K562 (cell line): ENCODE measurements around the gene LRRC41. TPM values are rescaled to one million over a fixed set of nuclear protein-coding genes. Genes with fewer than 3 reads are reported as not detected.

Experiments
- FOXM1 ChIP-seq, 2 experiments: fragments of 450-650 bp in 1 of 2; sonication (generic) in 1 of 2; formaldehyde crosslinking in 1 of 2; IDR thresholded peaks; 2 replicates each; pipeline versions ENCODE4 v1.6.1 to v1.9.0; 2017 to 2022; ENCODE audit warnings: low read depth in 2 of 2, mild to moderate bottlenecking in 2 of 2, missing genetic modification reagents in 1 of 2, moderate library complexity in 1 of 2
- GTF2E2 ChIP-seq: fragments of 200-800 bp; sonication (Bioruptor generic); IDR thresholded peaks from 2 replicates; pipeline ENCODE4 v1.6.1; 2016; ENCODE audit warnings: missing genetic modification characterization, missing compliant biosample characterization
- KAT8 ChIP-seq: fragments of 450-650 bp; IDR thresholded peaks from 2 replicates; pipeline ENCODE4 v1.6.1; 2016; ENCODE audit warnings: low read depth, mild to moderate bottlenecking
- KLF13 ChIP-seq: fragments of 450-650 bp; IDR thresholded peaks from 2 replicates; pipeline ENCODE4 v1.6.1; 2016; ENCODE audit warnings: missing genetic modification characterization, low read depth, mild to moderate bottlenecking, missing compliant biosample characterization, moderate library complexity, borderline replicate concordance
- MCM3 ChIP-seq: fragments of 450-650 bp; IDR thresholded peaks from 2 replicates; pipeline ENCODE4 v1.6.1; 2016
- MECOM ChIP-seq: fragments of 250-450 bp; sonication (Bioruptor Pico); IDR thresholded peaks from 2 replicates; pipeline ENCODE4 v1.8.0; 2022; ENCODE audit warnings: inconsistent platforms
- PHF20 ChIP-seq: fragments of 450-650 bp; IDR thresholded peaks from 2 replicates; pipeline ENCODE4 v1.6.1; 2018; ENCODE audit not compliant: partially characterized antibody
- SMARCA5 ChIP-seq: fragments of 450-650 bp; IDR thresholded peaks from 2 replicates; pipeline ENCODE4 v1.6.1; 2016
- ZNF184 ChIP-seq: sonication (generic); formaldehyde crosslinking; IDR thresholded peaks from 2 replicates; pipeline ENCODE4 v1.5.0; 2020; ENCODE audit warnings: missing genetic modification reagents
- ZNF717 ChIP-seq: fragments of 250-450 bp; sonication (Bioruptor Pico); IDR thresholded peaks from 2 replicates; pipeline ENCODE4 v1.5.0; 2021
- polyA plus RNA-seq, 8 experiments: library from polyadenylated mRNA; depleted of rRNA in 4 of 8; stranded (reverse) in 5 of 8; unstranded in 3 of 8; fragments of >200 nt; fragmentation: Nextera tagmentation in 2 of 8; fragmentation: Illumina TruSeq in 1 of 8; extraction: Ambion mirVana in 2 of 8; extraction: Trizol in 1 of 8; gene quantifications; 2 replicates each; pipeline versions ENCODE4 v1.2.1 to v1.2.3, GENCODE V29; 2011 to 2014; ENCODE audit warnings: inconsistent platforms in 1 of 8, missing spikeins in 1 of 8
- total RNA-seq, 7 experiments: library from RNA; depleted of rRNA in 6 of 7; stranded (reverse); fragments of >200 nt in 6 of 7; fragmentation: Illumina TruSeq in 2 of 7; extraction: Trizol in 2 of 7; gene quantifications; 2 replicates each; pipeline versions ENCODE4 v1.2.1 to v1.2.3, GENCODE V29; 2011 to 2021; ENCODE audit warnings: low replicate concordance in 1 of 7
- TF ChIP-seq, protein P1 (sequence below): fragments of 450-650 bp; IDR thresholded peaks from 2 replicates; pipeline ENCODE4 v1.6.1; 2018; ENCODE audit not compliant: partially characterized antibody
- TF ChIP-seq, protein P2 (sequence below): fragments of 450-650 bp; IDR thresholded peaks from 2 replicates; pipeline ENCODE4 v1.6.1; 2016; ENCODE audit warnings: borderline replicate concordance
- TF ChIP-seq, protein P3 (sequence below): fragments of 450-650 bp; formaldehyde crosslinking; IDR thresholded peaks from 2 replicates; pipeline ENCODE4 v1.4.0; 2020; ENCODE audit warnings: mild to moderate bottlenecking, moderate library complexity
- TF ChIP-seq, protein P4 (sequence below): sonication (generic); formaldehyde crosslinking; IDR thresholded peaks from 2 replicates; pipeline ENCODE4 v1.8.0; 2023; ENCODE audit warnings: missing genetic modification reagents, mild to moderate bottlenecking, borderline replicate concordance

The LRRC41 gene
- total and polyA plus RNA-seq, 9 of the 15 experiments (the other 6 are each of a cell fraction or from before 2014, with no cell fraction given), result 10.5 to 64.7 (median 44.2) TPM

DNA sequence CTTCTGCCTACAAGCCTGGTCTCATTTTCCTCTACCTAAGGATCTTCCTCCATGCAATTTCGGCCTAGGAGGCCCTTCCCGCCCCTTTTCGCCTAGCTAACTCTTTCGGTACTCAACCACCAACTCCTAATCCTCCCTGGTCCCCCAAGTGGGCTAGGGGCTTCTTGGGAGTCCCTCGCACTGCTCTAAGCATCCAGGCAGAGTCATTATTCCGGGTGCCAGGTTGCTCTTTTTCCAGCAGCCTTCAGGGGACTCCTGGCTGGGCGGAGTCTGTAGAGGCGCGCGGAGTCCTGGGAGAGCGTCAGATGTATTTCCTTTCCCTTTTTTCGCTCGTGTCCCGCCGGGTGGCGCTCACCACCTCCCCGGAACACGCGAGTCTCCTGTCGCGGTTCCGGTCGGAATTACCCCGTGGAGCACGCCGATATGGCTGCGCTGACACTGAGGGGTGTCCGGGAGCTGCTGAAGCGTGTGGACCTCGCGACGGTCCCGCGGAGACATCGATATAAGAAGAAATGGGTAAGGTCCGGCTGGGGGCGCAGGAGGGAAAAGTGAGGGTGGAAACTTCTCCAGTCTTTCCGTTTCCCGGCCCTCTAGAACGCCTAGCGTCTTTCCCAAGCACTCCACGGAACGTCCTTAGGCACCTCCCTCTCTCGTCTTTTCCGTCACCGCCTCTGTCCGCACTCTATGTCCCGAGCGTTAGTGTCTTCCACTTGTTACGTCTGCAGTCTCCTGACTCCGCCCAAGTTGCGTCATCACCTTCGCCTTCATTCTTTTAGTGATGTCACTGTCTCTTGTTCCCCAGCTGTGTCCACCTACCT, 37.2 kb upstream of the LRRC41 start, which contains the start of gene NSUN4 (continued):
- TF ChIP-seq, protein P1, sequence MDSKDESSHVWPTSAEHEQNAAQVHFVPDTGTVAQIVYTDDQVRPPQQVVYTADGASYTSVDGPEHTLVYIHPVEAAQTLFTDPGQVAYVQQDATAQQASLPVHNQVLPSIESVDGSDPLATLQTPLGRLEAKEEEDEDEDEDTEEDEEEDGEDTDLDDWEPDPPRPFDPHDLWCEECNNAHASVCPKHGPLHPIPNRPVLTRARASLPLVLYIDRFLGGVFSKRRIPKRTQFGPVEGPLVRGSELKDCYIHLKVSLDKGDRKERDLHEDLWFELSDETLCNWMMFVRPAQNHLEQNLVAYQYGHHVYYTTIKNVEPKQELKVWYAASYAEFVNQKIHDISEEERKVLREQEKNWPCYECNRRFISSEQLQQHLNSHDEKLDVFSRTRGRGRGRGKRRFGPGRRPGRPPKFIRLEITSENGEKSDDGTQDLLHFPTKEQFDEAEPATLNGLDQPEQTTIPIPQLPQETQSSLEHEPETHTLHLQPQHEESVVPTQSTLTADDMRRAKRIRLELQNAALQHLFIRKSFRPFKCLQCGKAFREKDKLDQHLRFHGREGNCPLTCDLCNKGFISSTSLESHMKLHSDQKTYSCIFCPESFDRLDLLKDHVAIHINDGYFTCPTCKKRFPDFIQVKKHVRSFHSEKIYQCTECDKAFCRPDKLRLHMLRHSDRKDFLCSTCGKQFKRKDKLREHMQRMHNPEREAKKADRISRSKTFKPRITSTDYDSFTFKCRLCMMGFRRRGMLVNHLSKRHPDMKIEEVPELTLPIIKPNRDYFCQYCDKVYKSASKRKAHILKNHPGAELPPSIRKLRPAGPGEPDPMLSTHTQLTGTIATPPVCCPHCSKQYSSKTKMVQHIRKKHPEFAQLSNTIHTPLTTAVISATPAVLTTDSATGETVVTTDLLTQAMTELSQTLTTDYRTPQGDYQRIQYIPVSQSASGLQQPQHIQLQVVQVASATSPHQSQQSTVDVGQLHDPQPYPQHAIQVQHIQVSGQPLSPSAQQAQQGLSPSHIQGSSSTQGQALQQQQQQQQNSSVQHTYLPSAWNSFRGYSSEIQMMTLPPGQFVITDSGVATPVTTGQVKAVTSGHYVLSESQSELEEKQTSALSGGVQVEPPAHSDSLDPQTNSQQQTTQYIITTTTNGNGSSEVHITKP, result peak; percentile 91
- no peak for TF ChIP-seq ZNF184 (CRISPR knock-in tag)
- TF ChIP-seq MCM3, result no peak
- TF ChIP-seq KLF13 (tag), result 0 out of 2 replicates have a peak, but pooled peaks have one; percentile 66
- TF ChIP-seq, protein P2, sequence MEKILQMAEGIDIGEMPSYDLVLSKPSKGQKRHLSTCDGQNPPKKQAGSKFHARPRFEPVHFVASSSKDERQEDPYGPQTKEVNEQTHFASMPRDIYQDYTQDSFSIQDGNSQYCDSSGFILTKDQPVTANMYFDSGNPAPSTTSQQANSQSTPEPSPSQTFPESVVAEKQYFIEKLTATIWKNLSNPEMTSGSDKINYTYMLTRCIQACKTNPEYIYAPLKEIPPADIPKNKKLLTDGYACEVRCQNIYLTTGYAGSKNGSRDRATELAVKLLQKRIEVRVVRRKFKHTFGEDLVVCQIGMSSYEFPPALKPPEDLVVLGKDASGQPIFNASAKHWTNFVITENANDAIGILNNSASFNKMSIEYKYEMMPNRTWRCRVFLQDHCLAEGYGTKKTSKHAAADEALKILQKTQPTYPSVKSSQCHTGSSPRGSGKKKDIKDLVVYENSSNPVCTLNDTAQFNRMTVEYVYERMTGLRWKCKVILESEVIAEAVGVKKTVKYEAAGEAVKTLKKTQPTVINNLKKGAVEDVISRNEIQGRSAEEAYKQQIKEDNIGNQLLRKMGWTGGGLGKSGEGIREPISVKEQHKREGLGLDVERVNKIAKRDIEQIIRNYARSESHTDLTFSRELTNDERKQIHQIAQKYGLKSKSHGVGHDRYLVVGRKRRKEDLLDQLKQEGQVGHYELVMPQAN, result peak; percentile 92; the same call in 1 of the 2 replicates
- TF ChIP-seq MECOM (CRISPR knock-in tag), result no peak
- peak; percentile 92 for TF ChIP-seq GTF2E2
- TF ChIP-seq, protein P3, sequence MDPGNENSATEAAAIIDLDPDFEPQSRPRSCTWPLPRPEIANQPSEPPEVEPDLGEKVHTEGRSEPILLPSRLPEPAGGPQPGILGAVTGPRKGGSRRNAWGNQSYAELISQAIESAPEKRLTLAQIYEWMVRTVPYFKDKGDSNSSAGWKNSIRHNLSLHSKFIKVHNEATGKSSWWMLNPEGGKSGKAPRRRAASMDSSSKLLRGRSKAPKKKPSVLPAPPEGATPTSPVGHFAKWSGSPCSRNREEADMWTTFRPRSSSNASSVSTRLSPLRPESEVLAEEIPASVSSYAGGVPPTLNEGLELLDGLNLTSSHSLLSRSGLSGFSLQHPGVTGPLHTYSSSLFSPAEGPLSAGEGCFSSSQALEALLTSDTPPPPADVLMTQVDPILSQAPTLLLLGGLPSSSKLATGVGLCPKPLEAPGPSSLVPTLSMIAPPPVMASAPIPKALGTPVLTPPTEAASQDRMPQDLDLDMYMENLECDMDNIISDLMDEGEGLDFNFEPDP, result no peak
- TF ChIP-seq KAT8, result no peak
- TF ChIP-seq, protein P4, sequence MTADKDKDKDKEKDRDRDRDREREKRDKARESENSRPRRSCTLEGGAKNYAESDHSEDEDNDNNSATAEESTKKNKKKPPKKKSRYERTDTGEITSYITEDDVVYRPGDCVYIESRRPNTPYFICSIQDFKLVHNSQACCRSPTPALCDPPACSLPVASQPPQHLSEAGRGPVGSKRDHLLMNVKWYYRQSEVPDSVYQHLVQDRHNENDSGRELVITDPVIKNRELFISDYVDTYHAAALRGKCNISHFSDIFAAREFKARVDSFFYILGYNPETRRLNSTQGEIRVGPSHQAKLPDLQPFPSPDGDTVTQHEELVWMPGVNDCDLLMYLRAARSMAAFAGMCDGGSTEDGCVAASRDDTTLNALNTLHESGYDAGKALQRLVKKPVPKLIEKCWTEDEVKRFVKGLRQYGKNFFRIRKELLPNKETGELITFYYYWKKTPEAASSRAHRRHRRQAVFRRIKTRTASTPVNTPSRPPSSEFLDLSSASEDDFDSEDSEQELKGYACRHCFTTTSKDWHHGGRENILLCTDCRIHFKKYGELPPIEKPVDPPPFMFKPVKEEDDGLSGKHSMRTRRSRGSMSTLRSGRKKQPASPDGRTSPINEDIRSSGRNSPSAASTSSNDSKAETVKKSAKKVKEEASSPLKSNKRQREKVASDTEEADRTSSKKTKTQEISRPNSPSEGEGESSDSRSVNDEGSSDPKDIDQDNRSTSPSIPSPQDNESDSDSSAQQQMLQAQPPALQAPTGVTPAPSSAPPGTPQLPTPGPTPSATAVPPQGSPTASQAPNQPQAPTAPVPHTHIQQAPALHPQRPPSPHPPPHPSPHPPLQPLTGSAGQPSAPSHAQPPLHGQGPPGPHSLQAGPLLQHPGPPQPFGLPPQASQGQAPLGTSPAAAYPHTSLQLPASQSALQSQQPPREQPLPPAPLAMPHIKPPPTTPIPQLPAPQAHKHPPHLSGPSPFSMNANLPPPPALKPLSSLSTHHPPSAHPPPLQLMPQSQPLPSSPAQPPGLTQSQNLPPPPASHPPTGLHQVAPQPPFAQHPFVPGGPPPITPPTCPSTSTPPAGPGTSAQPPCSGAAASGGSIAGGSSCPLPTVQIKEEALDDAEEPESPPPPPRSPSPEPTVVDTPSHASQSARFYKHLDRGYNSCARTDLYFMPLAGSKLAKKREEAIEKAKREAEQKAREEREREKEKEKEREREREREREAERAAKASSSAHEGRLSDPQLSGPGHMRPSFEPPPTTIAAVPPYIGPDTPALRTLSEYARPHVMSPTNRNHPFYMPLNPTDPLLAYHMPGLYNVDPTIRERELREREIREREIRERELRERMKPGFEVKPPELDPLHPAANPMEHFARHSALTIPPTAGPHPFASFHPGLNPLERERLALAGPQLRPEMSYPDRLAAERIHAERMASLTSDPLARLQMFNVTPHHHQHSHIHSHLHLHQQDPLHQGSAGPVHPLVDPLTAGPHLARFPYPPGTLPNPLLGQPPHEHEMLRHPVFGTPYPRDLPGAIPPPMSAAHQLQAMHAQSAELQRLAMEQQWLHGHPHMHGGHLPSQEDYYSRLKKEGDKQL (CRISPR knock-in tag), result no peak
- TF ChIP-seq FOXM1 (IDR thresholded peaks at IDR 0.05; ENCODE audit: low read depth), result 0 out of 2 replicates have a peak, but pooled peaks have one; percentile 27
- TF ChIP-seq FOXM1 (CRISPR knock-in tag; IDR thresholded peaks at IDR 0.05; ENCODE audit: low read depth), result peak; percentile 86
- no peak for TF ChIP-seq ZNF717
- TF ChIP-seq PHF20, result peak; percentile 89
- peak; percentile 67; the same call in 1 of the 2 replicates for TF ChIP-seq SMARCA5
